Muscle of arm (tissue), 14 donors: ENCODE results near the gene LCE3E. TPM values are rescaled to one million over a fixed set of nuclear protein-coding genes. Genes with fewer than 3 reads are reported as not detected.
"Not testable (repeated sequence)": the region's sequence is repeated elsewhere in the genome, so short reads cannot be mapped to it uniquely, and the experiment has no call there.

ENCODE experiments used
- DNase-seq: peaks from one replicate; pipeline ENCODE4 v3.0.0-alpha.2; 2013
- long read RNA-seq, 11 donors: transcript quantifications; one replicate each; lab custom pipeline, GENCODE V29; 2026
- polyA plus RNA-seq, 12 donors: library from polyadenylated mRNA; unstranded; fragments of 120-200 nt; gene quantifications; one replicate each; pipeline ENCODE4 v1.2.1, GENCODE V29; 2013; ENCODE audit not compliant: insufficient read length in 12 of 12

The LCE3E gene
- not detected for polyA plus RNA-seq
- long read RNA-seq, donor 1 = 0 reads
- long read RNA-seq, donor 2 = 0 reads
- long read RNA-seq, donor 3 = 0 reads
- long read RNA-seq, donor 4 = 0 reads
- long read RNA-seq, donor 5 = 0 reads
- long read RNA-seq, donor 6 = 0 reads
- long read RNA-seq, donor 7 = 0 reads
- long read RNA-seq, donor 8 = 0 reads
- long read RNA-seq, donor 9 = 0 reads
- long read RNA-seq, donor 10 = 0 reads
- long read RNA-seq, donor 11 = 0 reads

DNA sequence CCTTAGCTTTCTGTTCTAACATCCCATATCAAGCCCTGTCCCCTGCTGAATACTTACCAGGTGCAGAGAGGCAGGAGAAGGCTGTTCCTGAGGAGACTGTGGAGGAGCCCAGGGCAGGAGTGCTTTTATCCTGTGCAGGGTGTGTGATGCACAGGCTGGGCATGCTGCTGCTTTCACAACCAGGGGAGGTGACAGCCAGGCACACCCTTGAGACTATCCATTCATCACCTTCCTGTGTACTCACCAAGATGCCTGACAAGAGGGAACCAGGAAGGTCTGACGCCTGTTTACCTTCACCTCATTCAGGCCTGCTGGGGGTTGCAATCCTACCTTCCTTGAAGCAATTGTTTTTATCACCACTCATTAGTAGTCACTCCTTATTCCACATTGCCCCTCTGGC is at the start of gene LCE3E:
TSS of gene LCE3E (minus strand) at position 100 of the 400 bp plus-strand sequence. CDS start 572 bp downstream, outside the sequence.
- DNase-seq = no peak

DNA sequence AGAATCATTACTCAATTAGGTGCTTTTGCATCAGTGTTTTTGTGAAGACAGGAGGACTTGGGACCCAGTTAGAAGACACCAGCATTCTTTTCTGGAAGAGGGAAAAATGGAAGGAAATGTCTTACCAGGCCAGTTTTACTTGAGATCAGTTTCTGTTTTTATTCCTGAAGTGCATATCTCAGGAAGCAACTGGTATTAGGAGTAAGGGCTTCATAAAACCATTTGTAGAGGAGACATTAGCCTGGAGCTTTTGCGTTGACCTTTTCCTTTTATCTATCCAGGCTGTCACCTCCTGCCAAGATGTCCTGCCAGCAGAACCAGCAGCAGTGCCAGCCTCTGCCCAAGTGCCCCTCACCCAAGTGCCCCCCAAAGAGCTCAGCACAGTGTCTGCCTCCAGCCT is 46.9 kb upstream of the LCE3E start, which contains the start of gene LCE3B:
TSS of gene LCE3B (plus strand) at position 301 of the 400 bp plus-strand sequence. CDS start at position 301, 0 bp downstream.
- DNase-seq = no peak

DNA sequence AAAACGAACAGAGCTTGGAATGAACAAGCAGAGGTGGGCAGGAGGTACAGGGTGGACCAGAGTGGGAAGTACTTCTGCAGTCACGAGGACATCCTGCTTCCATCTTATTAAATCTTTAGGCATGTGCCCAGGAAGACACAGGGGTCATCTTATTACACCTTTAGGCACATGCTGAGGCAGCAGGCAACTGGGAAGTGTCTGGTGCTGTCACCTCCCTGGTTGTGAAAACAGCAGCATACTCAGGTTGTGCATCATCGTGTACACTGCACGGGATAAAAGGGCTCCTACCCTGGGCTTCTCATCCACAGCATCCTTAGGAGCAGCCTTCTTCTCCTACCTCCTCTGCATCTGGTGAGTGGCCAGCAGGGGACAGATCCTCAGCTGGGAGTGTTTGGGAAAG is 33.4 kb upstream of the LCE3E start, which contains the start of gene LCE3C:
TSS of gene LCE3C (plus strand) at position 301 of the 400 bp plus-strand sequence. CDS start 498 bp downstream, outside the sequence.
- no peak for DNase-seq

GRCh38 chr1:152596986-152597385 is 30.4 kb upstream of the LCE3E start:
- DNase-seq = no peak

DNA sequence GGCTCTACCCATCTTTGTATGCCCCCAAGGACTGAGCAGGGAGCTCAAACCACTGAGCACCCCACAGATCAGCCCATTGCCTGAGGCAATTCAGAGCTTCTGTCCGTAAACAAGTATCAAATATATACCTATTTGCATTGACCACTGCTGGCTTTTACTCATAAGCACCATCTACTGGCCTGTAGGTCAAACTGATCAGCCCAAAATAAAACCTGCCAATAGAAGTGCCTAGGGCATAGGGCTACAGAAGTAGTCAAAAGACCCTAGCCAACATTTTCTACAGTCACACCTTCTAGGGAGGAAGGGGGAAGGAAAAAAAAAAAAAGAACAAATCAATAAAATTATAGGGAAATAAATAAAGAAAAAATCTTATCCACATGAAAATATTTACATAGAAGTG is 19.0 kb upstream of the LCE3E start:
- DNase-seq = no peak

DNA sequence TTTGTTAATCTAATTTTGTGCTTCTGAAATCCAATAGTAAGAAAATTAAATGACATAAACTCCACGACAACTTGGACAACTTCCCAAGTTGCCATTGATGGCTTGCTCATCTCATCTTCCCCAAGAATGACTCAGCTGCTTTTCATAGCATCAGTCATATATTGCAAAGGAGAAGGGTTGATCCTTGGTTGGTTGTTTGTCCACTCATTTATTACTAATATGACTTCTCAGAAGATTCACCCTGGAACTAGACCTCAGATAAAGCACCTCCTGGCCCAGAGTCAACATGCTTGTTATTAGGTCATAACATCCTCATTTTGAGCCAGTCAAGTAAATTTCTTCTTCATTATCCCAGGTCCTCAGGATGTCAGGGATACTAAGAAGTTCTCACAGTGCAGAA is 16.1 kb upstream of the LCE3E start:
- DNase-seq = no peak

DNA sequence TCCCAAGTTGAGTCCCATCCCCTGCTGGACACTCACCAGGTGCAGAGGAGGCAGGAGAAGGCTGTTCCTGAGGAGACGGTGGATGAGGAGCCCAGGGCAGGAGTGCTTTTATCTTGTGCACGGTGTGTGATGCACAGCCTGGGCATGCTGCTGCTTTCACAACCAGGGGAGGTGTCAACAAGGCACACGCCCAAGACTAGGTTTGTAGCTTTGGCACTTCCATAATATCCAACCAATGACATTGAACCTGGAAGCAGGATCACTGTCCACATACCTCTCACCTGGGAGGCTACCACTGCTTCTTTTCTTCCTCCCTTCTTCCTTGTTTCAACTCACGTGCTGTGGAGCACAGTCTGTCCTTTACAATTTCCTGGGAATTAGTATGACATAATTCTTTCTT is 13.9 kb upstream of the LCE3E start, which contains the start of gene LCE3D:
TSS of gene LCE3D (minus strand) at position 84 of the 400 bp plus-strand sequence. CDS start 580 bp downstream, outside the sequence.
- DNase-seq = no peak

DNA sequence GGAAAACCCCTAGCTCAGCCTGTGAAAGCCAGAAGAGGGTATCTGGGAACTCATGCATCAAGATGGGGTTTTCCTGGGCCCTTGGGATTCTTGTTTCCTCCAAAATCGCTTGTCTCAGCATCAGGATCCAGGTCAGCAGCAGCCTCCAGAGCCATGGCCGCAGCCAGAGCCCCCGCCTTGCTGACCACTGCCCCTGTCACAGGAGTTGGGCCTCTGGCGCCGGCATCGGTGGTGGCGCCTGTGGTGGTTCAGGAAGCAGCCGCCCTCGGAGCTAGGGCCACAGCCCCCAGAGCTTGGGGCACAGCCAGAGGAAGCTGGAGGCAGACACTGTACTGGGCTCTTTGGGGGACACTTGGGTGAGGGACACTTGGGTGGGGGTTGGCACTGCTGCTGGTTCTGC is 12.9 kb upstream of the LCE3E start:
- not testable (repeated sequence) for DNase-seq

GRCh38 chr1:152577168-152577567 is 10.6 kb upstream of the LCE3E start:
- DNase-seq = no peak

GRCh38 chr1:152565535-152566215 is 905 bp downstream of the LCE3E start:
- no peak for DNase-seq

GRCh38 chr1:152565115-152565514 is 1.5 kb downstream of the LCE3E start:
- no peak for DNase-seq

DNA sequence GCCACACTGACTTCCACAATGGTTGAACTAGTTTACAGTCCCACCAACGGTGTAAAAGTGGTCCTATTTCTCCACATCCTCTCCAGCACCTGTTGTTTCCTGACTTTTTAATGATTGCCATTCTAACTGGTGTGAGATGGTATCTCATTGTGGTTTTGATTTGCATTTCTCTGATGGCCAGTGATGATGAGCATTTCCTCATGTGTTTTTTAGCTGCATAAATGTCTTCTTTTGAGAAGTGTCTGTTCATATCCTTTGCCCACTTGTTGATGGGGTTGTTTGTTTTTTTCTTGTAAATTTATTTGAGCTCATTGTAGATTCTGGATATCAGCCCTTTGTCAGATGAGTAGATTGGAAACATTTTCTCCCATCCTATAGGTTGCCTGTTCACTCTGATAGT is 18.2 kb downstream of the LCE3E start:
- DNase-seq = not testable (repeated sequence)

GRCh38 chr1:152546704-152547103 is 19.9 kb downstream of the LCE3E start:
- no peak for DNase-seq

DNA sequence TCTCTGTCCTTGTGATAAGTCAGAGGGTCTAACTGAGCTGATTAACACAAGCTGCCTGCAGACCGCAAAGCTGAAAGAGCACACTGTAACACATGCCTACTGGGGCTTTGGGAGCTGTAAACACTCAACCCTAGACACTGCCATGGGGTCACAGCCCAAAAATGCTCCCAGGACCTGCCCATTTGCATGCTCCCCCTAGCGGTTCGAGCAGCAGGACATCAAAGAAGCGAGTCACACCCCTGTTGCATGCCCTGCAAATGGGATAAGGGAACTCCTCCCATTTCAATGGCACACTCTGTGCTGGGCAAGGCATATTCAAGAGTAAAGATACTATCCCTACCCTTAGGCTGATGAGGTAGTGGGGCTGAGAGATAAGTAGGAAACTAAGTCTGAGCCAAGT is 22.8 kb downstream of the LCE3E start:
- no peak for DNase-seq

DNA sequence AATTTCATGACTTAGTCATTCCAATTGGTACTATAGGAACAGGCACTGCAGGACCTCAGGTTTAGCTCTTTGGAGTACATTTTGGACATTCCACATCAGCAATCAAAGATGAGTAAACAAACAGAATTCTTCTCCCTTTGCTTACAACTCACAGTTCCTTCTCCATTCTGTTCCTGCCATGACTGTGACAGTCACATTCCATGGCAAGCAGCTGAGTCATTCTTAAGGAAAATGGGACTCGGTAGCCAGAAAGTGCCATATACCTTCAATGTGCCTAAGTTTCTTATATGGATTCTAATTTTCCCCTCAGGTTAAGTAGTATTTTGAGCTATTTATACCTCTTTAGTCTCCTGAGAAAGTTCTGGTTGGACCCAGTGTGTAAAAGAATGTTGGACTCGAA is 26.7 kb downstream of the LCE3E start:
- no peak for DNase-seq

DNA sequence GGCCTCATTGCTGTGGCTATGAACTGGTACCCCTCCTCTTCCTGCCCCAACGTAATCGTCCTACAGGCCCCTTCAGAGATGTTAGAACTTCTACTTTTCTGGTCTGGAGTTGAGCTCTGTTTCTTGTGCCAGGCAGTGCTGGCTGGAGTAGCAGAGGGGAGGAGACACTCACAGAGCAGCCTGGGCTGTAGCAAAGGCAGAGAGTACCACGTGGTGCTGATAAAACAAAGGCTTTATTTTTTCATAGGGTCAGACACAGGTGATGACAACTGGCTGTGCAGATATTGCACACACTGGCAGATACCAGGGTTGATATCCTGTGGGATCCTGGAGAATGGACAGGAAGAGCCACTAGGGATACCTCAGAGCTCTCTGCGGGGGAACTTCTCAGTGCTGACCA is 29.1 kb downstream of the LCE3E start:
- DNase-seq = no peak

GRCh38 chr1:152535774-152536173 is 30.8 kb downstream of the LCE3E start:
- DNase-seq = no peak

DNA sequence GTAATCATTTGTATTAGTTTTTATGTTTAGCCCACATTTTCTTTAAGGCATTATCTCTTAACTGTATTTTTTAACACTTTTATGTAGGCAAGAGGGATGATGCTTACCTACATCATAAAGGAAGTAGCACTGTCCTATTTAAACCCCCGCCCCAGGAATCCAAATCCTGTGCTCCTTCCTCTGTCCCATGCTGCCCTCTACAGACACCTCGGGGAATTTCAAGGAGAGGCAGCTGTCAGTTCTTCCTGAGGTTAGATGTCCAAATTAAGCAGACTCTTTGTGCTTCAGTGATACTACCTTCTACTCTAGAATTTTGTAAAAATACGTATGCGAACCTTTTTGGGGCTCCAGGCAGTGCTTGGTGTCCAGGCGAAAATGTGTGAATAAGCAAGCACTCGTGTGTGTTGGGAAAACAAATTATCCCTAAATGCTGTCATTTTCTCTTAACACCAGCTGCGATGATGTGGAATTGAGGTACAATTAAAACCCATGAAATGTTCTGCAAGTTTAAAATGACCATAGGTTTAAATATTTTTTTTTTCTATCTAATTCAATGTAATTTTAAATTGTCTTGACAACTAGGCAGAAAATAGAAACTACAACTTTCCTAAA is 33.1 kb downstream of the LCE3E start:
- DNase-seq = no peak

GRCh38 chr1:152525080-152525641 is 41.4 kb downstream of the LCE3E start:
- DNase-seq = no peak

DNA sequence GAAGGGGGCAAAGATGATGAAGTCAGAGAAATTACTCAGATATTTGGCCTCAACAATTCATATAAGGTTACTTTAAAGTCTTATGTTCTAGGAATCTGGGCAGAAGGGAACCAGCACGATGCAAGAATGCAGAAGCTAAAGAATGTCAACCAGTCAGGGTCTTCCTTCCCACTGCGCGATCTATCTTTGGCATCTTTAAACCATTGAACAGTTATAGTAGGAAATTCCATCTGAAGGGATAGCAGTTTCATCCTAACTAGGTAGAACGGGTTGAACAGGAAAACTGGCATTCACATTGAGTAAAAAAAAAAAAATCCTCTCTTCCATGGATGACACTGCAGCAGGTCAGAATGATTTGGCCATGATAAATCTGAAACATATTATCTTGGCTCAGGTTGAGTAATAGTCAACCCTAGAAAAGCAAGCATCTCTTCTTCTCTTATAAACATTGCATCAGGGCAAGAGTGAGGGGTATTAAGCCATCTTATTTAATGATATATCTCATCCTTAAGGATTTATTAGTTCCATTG is 46.0 kb downstream of the LCE3E start:
- DNase-seq = no peak

GRCh38 chr1:152519851-152520250 is 46.7 kb downstream of the LCE3E start:
- DNase-seq = no peak

DNA sequence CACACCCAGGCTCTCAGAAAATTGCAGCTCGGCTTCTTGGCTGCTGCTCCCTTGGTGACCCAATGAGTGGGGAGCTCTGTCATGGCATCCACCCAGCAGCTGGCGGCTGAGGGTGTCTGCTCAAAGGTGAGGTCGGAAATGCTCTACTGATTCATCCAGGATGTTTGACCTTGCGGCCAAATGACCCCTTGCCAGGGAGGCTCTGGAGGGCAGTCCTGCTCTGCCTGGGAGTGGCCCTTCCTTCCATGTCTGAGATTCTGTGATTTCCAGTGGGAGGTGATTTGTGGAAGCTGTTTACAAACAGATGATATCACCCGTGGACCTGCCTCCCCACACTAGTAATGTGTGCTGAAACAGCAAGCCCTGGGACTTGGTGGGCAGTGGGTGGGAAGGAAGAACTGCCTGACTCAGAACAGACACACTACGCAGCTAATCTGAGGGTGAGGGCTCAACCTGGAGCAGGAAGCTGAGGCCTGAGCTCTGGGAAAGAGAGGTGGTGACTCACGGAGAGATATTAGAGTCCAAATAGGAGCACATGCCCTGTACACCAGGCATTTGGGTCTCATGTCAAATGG is 49.3 kb downstream of the LCE3E start:
- DNase-seq = no peak
